Heart left ventricle (tissue), 16 donors: ENCODE measurements around the gene HDAC10. TPM values are rescaled to one million over a fixed set of nuclear protein-coding genes. Genes with fewer than 3 reads are reported as not detected.

Source experiments
- ATAC-seq, 4 donors: fragments of 200-7000 bp; cut with Tn5 transposase; one replicate each; pipeline ENCODE4 v1.9.1; 2020 to 2022; ENCODE audit warnings: moderate library complexity in 4 of 4, mild to moderate bottlenecking in 3 of 4, moderate number of reproducible peaks in 1 of 4
- DNase-seq, 5 donors: peaks; one replicate each; pipeline ENCODE4 v3.0.0-alpha.2; 2020
- H3K27ac ChIP-seq, 12 donors: fragments of 200-600 bp; sonication (generic) in 4 of 12; one replicate each; pipeline versions ENCODE4 v1.5.0 to v1.8.0; 2016 to 2022; ENCODE audit warnings: mild to moderate bottlenecking in 2 of 12
- H3K27me3 ChIP-seq, 9 donors: fragments of 200-600 bp; sonication (generic) in 2 of 9; one replicate each; pipeline versions ENCODE4 v1.5.1 to v1.8.0; 2016 to 2022; ENCODE audit warnings: mild to moderate bottlenecking in 3 of 9
- H3K36me3 ChIP-seq, 9 donors: fragments of 200-600 bp; sonication (generic) in 2 of 9; one replicate each; pipeline versions ENCODE4 v1.5.0 to v1.8.0; 2018 to 2022; ENCODE audit warnings: mild to moderate bottlenecking in 2 of 9
- H3K4me1 ChIP-seq, 12 donors: fragments of 200-600 bp; sonication (generic) in 4 of 12; one replicate each; pipeline versions ENCODE4 v1.5.0 to v1.8.0; 2016 to 2022; ENCODE audit warnings: mild to moderate bottlenecking in 3 of 12
- H3K4me3 ChIP-seq, 12 donors: fragments of 200-600 bp; sonication (generic) in 4 of 12; one replicate each; pipeline versions ENCODE4 v1.5.0 to v1.8.0; 2017 to 2022; ENCODE audit warnings: mild to moderate bottlenecking in 9 of 12, moderate library complexity in 4 of 12
- H3K9me3 ChIP-seq, 12 donors: fragments of 200-600 bp; sonication (generic) in 4 of 12; one replicate each; pipeline versions ENCODE4 v1.5.0 to v1.8.0; 2016 to 2022; ENCODE audit warnings: mild to moderate bottlenecking in 1 of 12
- CTCF ChIP-seq, 12 donors: fragments of 200-600 bp; sonication (generic) in 4 of 12; IDR thresholded peaks; one replicate each; pipeline versions ENCODE4 v1.5.0 to v1.8.0; 2018 to 2022; ENCODE audit warnings: antibody characterized with exemption in 12 of 12, mild to moderate bottlenecking in 5 of 12
- POLR2A ChIP-seq, 2 donors: fragments of 450-650 bp; IDR thresholded peaks; one replicate each; pipeline ENCODE4 v1.6.1; 2017; ENCODE audit warnings: antibody characterized with exemption in 2 of 2, mild to moderate bottlenecking in 2 of 2, moderate library complexity in 2 of 2
- WGBS, 4 donors: extraction: QIAGEN DNeasy Blood & Tissue Kit in 2 of 4; methylation state at CpG; one replicate each; pipeline versions ENCODE4 v1.1.5 to v1.1.7; 2013 to 2018; 5-methylcytosine and 5-hydroxymethylcytosine counted together
- intact Hi-C, 10 donors: fragments of 100-400 bp; cut with DNase I; formaldehyde crosslinking; loops; one replicate each; pipeline versions ENCODE4 v1.11.1 to v1.14.2; 2022
- polyA plus RNA-seq, 2 donors: library from polyadenylated mRNA; stranded (reverse); fragments of 200-250 nt; gene quantifications; one replicate each; pipeline ENCODE4 v1.2.3, GENCODE V29; 2013
- total RNA-seq, 9 donors: library from RNA; depleted of rRNA in 2 of 9; stranded (reverse); fragments of >200 nt in 2 of 9; fragmentation: NEBNext Ultra II Directional in 3 of 9; extraction: Animal tissue kit (Norgen Biotek cat#: 25700) in 3 of 9; gene quantifications; one replicate each; pipeline versions ENCODE4 v1.1.0 to v1.2.4, GENCODE V29; 2016 to 2023
- donor health status: ischemic (EF 13 %, LVEDD 7.1; RV severe dilation, severe dysfunction).
- donor health status: healthy with polysubstance abuse.
- donor health status: DM: no; HTN: yes; CAD: no.
- donor health status: DM: no; HTN: no; CAD: no.
- donor health status: ischemic (EF 25% LVEDD 6.9; RV normal size, moderate dysfunction).
- donor health status: ischemic (EF 25% LVEDD 5.7; RV mildly dilated, moderate dysfunction).
- donor health status: healthy.
- donor health status: DM: yes; HTN: yes; CAD: no.
- donor health status: ischemic (EF 35%, LVEDD 5.7; RV mildly dilated, moderate dysfunction).
- donor health status: nonischemic (EF 11% LVEDD 7.7; RV severe dilation, severe dysfunction).
- donor health status: DM: yes; HTN: yes; CAD: no.
- donor health status: PGD.
- donor health status: ischemic (EF 29% LVEDD 5.4; RV normal size, mild dysfunction).
- donor health status: nonischemic (EF 23%, LVEDD 6.1; RV moderate dilation, normal function).

The HDAC10 gene
- total and polyA plus RNA-seq, 11 donors, result 6.2 to 22.4 (median 10.8) TPM

GRCh38 chr22:50292643-50293440 lies 41.8 kb upstream of the HDAC10 start:
- Histone ChIP-seq H3K9me3 (no peaks in the 10 kb centered on the region), H3K27ac (peak overlapping the region; percentile 41 to 97 (median 86)), H3K27me3 (no peaks in the 10 kb centered on the region), H3K4me1 (peaks cover 3 to 67% (median 44%) of the 10 kb centered on the region in 12 donors), H3K4me3 (peak overlapping the region in 10 of 12 donors; percentile 3 to 46 (median 34)), H3K36me3 (peaks cover 0 to 36% (median 24%) of the 10 kb centered on the region in 9 donors)
- TF ChIP-seq POLR2A (IDR thresholded peaks at IDR 0.05) (no peak), CTCF (IDR thresholded peaks at IDR 0.05) (no peak)
- DNase-seq (no peak), ATAC-seq (no peak)
- WGBS, 4 donors, result 41 to 53% (median 47%) methylated on average over 17 to 29 of the region's 29 CpGs
- intact Hi-C loops, result loop anchor here in 4 of 10 donors (5.0 kb wide), 1 partner anchor 34 kb away; the partner anchor contains the start of gene DENND6B (in 4 of the 4)

- TF ChIP-seq CTCF (IDR thresholded peaks at IDR 0.05) (no peak), POLR2A (IDR thresholded peaks at IDR 0.05) (no peak)
- Histone ChIP-seq H3K27ac (no peak overlapping the region), H3K36me3 (peaks cover 0 to 59% (median 48%) of the 10 kb centered on the region in 9 donors), H3K9me3 (no peaks in the 10 kb centered on the region), H3K27me3 (no peaks in the 10 kb centered on the region), H3K4me3 (no peak overlapping the region), H3K4me1 (peaks cover 3 to 41% (median 28%) of the 10 kb centered on the region in 12 donors)
- DNase-seq (no peak), ATAC-seq (no peak)
- intact Hi-C loops, result loop anchor here in 4 of 10 donors (5.0 kb wide), 1 partner anchor 37 kb away; the partner anchor contains the start of gene DENND6B (in 4 of the 4)
- WGBS, 4 donors, result 90 to 93% (median 91%) methylated on average over 22 to 37 of the region's 37 CpGs
Measured at GRCh38 chr22:50289942-50290630, 39.0 kb upstream of the HDAC10 start.

GRCh38 chr22:50289151-50289941 lies 38.3 kb upstream of the HDAC10 start:
- WGBS, 4 donors, result 93 to 96% (median 95%) methylated on average over 36 to 57 of the region's 57 CpGs
- peaks cover 0 to 65% (median 54%) of the 10 kb centered on the region in 9 donors for H3K36me3 ChIP-seq
- H3K27me3 ChIP-seq, result no peaks in the 10 kb centered on the region

More at GRCh38 chr22:50289151-50289941, 38.3 kb upstream of the HDAC10 start:
- Histone ChIP-seq H3K9me3 (no peaks in the 10 kb centered on the region), H3K4me1 (peaks cover 3 to 34% (median 22%) of the 10 kb centered on the region in 12 donors), H3K27ac (no peak overlapping the region), H3K4me3 (no peak overlapping the region)
- intact Hi-C loops, result no loop called here
- DNase-seq (no peak), ATAC-seq (no peak)
- TF ChIP-seq CTCF (IDR thresholded peaks at IDR 0.05) (no peak), POLR2A (IDR thresholded peaks at IDR 0.05) (no peak)
